Cardiac fibroblast (primary cell): ENCODE data around the gene CST9.

Experiments used
- DNase-seq, 2 donors: peaks; one replicate each; pipeline versions ENCODE4 v3.0.0 to v3.0.0-alpha.2; 2010; ENCODE audit warnings: low read depth in 2 of 2
- H3K4me3 ChIP-seq, 2 donors: replicated peaks in 1 of 2; 1 replicate in 1 of 2; 2 replicates in 1 of 2; pipeline ENCODE4 v1.5.1; 2011; ENCODE audit warnings: low read depth in 2 of 2, low read length in 2 of 2, mild to moderate bottlenecking in 2 of 2, moderate library complexity in 1 of 2
- TF ChIP-seq, protein P1 (sequence below): IDR thresholded peaks from one replicate; pipeline ENCODE4 v1.5.1; 2011; ENCODE audit warnings: low read depth, mild to moderate bottlenecking, low read length, inconsistent platforms

The CST9 gene

DNA sequence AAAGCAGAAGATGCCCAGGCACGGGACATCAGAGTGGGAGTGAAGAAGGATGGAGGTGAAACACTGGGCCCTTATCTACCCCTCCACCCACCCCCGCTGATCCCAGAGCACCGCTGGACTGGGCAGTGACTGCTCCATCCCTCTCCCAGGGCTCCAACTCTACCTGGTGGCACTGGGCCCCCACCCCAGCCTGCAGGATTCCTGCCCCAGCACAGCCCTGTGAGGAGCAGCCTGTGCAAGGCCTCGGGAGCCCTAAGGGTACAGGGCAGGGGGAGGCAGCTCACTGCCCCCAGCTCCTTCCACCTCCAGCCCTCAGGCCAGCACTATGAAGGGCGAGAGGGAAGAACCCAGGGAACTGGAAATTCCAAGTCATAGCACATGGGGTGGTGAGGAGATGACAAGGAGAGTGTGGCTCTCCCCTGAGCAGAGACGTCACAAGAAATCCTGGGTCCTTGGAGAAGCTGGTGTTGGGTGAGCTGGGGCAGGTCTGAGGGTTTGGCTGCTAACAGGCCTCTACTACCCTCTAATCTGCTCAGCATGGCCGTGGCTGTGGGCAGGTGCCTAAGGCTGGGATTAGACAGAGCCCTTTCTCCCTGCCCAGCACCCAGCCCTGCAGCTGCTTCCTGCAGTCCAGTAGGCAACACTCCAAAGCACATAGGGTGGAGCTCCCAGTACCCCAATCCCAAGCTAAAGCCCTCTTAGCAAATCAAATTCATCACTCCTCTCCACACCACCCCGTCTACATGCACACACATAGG, 28.5 kb upstream of the CST9 start:
- H3K4me3 ChIP-seq, result no peak overlapping the region
- no peak for DNase-seq
- TF ChIP-seq, protein P1, sequence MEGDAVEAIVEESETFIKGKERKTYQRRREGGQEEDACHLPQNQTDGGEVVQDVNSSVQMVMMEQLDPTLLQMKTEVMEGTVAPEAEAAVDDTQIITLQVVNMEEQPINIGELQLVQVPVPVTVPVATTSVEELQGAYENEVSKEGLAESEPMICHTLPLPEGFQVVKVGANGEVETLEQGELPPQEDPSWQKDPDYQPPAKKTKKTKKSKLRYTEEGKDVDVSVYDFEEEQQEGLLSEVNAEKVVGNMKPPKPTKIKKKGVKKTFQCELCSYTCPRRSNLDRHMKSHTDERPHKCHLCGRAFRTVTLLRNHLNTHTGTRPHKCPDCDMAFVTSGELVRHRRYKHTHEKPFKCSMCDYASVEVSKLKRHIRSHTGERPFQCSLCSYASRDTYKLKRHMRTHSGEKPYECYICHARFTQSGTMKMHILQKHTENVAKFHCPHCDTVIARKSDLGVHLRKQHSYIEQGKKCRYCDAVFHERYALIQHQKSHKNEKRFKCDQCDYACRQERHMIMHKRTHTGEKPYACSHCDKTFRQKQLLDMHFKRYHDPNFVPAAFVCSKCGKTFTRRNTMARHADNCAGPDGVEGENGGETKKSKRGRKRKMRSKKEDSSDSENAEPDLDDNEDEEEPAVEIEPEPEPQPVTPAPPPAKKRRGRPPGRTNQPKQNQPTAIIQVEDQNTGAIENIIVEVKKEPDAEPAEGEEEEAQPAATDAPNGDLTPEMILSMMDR, result no peak

DNA sequence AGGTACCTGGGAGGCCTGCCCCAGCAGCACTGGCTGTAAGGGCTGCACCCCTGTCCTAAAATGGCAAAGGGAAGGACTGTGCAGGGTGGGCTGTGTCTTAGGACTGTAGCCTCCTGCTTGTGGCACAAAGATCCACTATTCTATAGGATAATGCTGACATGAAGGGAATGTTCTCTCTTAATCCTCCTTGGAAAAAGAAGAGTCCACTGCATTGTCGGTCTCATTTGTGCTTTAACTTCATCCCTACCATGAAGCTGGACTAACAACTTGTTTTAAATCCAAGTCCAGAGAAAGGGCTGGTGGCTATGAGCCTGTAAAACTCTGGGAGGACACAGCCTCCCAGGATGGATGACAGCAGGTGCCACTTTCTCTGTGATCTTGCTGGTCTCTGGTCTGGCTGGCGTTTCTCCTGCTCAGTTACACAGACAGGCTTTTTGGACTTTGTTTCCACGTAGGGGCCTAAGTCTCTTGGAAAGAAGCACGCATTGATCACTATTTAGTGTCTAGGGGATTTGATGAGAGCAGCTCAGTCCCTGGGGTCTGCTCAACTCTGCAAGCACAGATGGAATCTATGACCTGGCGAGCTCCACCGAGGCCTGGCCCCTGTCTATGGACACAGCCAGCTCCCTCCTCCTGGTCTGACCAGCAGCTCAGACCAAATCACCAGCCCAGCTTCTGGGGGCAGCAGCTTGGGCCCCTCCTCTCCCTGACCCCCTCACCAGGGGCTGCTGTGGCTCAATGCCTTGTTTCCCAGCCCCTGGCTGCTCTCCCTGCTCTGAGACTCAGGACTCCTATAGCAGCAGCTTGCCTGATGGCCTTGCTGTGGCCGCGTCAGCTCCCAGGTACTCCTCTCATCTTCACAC, 27.2 kb upstream of the CST9 start:
- TF ChIP-seq, protein P1, result no peak
- no peak overlapping the region for H3K4me3 ChIP-seq
- no peak for DNase-seq

DNA sequence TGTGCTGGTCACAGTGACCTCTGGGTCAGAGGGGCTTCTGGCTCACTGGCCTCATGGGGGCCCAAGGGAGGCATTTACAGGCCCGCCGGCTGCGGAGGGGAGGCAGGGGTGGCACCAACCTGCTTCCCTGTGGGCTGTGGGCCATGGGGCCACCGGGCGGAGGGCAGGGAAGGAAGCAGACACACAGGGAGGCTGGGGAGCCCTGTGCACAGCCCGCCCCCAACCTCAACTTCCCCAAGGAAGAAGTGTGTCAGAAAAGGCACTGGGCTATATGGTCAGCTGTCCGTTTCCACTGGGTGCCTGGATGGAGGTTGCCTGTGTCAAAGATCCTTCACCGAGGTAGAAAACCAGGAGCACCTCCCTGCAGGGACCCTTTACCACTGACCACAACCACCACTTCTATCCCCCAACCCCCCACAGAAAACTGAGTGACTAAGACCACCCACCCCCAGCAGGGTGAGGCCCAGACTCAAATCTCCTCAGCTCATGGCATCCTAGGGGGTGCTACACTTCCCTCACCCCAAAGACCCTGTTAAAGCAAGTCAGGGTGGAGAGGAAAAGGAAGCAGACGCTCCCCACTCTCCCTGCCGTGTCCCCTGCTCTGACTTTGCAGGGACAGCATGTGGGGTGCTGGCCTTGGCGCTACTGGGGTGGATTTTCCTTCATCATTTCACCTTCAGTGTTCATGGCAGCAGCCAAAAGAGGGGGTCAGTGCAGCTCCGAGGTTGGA, 26.4 kb upstream of the CST9 start:
- no peak for DNase-seq
- H3K4me3 ChIP-seq, result no peak overlapping the region
- TF ChIP-seq, protein P1, result no peak

DNA sequence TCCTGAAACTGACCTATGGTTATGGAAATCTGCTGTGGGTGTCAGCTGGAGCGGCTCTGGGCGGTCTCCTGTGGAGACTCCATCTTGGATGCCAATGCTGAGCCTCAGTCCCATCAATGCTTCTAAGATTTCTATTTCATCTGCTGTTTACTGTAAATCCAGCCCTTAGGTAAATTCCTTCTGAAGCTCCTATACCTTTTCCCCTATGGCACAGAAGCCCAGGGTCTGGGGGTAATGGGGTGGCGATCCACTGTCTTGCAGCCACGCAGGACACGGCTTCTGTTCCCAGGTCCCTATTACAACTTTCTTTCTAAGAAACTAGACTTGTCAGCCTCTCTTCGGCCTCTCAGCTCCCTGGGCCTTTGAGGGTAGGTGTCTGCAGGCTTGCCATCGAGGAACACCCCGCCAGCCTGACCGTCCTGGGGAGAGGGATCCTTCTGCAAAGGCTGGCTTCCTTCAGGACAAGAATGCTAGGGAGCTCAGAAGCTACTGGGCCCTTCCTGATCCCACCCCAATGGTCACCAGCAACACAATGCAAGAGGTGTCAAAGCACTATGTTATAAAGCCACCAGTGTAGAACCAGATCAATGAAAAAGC, 25.6 kb upstream of the CST9 start:
- TF ChIP-seq, protein P1, result no peak
- H3K4me3 ChIP-seq, result no peak overlapping the region
- DNase-seq, result no peak

DNA sequence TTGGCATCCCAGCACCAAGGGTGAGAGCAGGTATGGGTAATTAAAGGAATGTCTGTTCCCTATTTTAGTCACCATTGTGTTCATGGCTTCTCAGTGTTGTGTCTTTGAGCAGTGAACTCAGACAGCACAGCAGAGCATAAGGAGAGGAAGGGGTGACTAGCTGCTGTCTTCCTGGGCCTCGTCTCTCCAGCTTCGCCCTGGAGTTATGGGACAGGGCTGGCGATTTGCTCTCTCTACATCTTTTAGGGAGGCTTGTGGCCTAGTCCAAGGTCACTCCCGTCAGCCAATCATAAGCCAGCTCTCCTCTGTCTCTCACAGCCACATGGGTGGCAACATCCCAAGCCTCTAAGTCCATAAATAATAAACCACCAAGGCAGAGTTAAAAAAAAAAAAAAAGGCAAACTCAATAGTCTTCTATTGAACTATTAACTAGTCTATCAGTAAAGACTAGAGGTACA, 24.7 kb upstream of the CST9 start:
- no peak for DNase-seq
- H3K4me3 ChIP-seq, result no peak overlapping the region
- TF ChIP-seq, protein P1, result no peak
